Fibroblast of lung (primary cell): ENCODE data around the gene CYCS.

ENCODE experiments used
- CTCF ChIP-seq, 2 donors: IDR thresholded peaks in 1 of 2; conservative IDR thresholded peaks in 1 of 2; 1 replicate in 1 of 2; 2 replicates in 1 of 2; pipeline ENCODE4 v1.5.1; 2011 to 2012; ENCODE audit warnings: low read length in 2 of 2, control low read depth in 1 of 2, inconsistent platforms in 1 of 2, low read depth in 1 of 2, mild to moderate bottlenecking in 1 of 2
- EZH2 ChIP-seq: IDR thresholded peaks from 2 replicates; pipeline ENCODE4 v1.5.1; 2012; ENCODE audit warnings: low read length, control low read depth, mild to moderate bottlenecking; ENCODE audit errors: missing control alignments

- no peak for TF ChIP-seq CTCF (conservative IDR thresholded peaks at IDR 0.05 in 1 of 2, IDR thresholded peaks at IDR 0.05 in 1 of 2; ENCODE audit: low read depth in 1 of 2, low read length in 2 of 2)
- TF ChIP-seq EZH2, result no peak
Observed at GRCh38 chr7:25134358-25135010, 9.4 kb upstream of the CYCS start.
